GM12872 (cell line): ENCODE results near the gene MYO1D.

ENCODE experiments used
- CTCF ChIP-seq: IDR thresholded peaks from 3 replicates; pipeline ENCODE4 v1.5.1; 2011; ENCODE audit warnings: low read depth, mild to moderate bottlenecking, low read length, moderate library complexity; ENCODE audit not compliant: insufficient read depth

Gene MYO1D

GRCh38 chr17:32493571-32493970, 383.4 kb downstream of the MYO1D start:
- TF ChIP-seq CTCF = no peak

DNA sequence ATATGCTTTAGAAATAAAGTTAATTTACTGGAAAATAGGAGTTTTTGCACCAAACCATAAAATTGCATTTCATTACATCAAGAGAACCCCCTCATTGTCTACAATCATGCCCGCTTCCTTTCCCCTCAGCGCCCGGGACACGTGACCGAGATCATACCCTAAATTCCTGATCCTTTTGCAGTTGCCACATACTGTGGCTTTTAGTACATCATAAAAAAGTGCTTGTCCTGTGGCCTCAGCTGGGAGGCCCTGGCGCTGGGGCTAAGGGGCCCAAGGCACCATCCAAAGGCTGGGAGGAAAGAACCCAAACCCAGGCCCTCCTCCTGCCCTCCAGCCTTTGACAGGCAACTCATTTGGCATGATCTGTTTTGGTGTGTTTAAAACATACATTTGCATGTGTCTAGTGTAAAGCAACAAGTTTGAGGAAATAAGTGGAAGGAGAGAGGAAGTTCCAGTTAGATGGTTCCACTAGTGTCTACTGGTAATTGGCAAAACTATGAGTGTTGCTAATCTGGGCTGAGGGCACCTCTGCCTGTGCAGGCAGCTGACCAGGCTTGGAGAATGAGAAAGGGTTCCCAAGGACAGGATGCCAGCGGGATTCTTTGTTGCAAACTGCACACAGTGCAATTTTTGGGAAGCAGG, 384.2 kb downstream of the MYO1D start:
- TF ChIP-seq CTCF = no peak

DNA sequence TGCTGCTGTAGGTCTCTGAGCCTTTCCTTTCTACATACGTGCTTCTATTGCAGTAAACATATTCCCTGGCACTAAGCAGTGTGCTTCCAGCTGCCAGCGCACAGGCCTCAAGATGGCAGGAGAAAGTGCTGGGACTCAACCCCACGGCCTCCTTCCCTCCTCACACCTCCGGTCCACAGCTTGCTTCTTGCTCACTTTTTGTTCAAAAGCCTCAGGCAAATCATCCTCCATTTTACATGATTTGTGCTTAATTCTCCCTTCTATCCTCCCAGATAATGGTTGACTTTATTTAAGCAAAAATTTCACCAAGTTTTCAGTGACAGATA, 384.7 kb downstream of the MYO1D start:
- TF ChIP-seq CTCF = no peak

DNA sequence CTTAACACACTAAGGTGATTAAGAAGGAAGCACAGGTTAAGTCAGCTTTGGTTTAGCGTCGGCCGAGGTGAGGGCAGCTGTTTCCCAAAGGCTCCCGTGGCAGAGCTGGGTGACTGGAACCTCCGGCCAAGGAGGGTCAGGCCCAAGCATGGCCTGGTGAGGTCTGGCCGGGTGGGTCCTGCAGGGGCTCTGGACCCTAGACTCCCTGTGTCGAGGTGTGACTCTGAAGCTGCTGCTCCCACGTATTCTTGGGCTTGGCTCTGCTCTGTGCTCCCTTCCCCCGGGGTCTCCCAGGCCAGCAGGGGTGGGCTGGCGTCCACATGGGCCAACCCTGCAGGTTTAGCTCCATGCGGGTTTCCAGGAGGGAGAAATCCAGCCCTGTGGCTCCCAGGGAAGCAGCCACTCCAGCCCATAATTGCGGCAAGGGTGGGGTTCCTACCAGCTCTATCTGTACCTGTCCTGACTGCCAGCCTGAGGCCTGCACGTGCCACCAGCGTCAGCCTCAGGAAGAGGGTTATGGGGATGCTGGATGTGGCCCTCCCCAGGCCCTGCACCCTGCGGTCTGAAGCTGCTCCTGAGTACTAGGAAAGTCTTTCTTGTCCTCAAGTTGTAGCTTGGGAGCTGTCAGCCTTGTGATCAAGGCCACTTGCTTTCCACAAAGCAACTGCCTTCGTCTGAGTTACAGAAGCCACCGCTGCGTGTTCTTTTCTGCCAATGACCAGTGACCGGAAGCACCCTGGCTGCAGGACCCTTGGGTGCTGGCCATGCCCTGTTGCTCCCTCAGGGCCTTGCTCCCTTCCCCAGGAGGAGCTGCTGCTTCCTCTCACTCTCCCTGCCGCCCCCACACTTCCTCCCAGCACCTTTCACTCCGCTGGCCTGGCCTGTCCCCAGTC, 385.3 kb downstream of the MYO1D start:
- TF ChIP-seq CTCF = no peak

- no peak for TF ChIP-seq CTCF
These were observed 386.8 kb downstream of the MYO1D start for GRCh38 chr17:32490101-32490482.

- TF ChIP-seq CTCF = no peak
These were observed 387.4 kb downstream of the MYO1D start for GRCh38 chr17:32489320-32490100.

DNA sequence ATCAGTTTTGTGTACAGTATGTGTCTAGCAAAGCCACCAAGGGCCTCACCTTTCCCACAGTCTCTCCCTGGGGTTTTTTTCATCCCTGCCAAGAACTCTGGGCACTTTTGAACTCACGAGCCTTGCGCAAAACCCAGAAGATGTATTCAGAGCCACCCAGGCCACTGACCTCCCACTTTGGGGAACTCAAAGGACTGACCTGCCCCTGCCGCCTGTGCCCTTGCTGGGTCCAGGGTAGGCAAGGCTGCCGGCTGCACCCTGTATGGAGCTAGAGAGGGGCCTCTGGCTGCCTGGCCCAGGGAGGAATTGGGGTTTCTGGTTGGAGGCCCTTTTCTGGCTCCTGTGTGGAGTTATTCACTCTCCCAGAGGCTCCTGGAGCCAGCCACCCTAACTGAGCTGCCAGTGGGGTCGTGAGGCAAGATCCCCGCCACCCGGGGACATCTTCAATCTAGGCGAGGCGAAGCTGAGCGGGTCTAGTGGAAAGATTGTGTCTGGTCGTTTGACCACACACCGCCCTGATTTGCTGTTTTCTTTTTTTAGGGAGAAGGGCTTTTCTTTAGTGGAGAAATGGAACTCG, 388.2 kb downstream of the MYO1D start:
- TF ChIP-seq CTCF = no peak
